Activated naive CD4-positive, alpha-beta T cell treated with anti-CD3 and anti-CD28 coated beads, Interleukin-2, amount 10 ng/mL, durations not matched to agents 5 hours and 36 hours (primary cell): ENCODE results near the gene TRPV6. TPM values are rescaled to one million over a fixed set of nuclear protein-coding genes. Genes with fewer than 3 reads are reported as not detected.

Experiments used
- total RNA-seq, 2 experiments: library from RNA; stranded (reverse); gene quantifications; one replicate each; pipeline ENCODE4 v1.2.3, GENCODE V29; 2021

Gene TRPV6
- not detected for total RNA-seq

GRCh38 chr7:142885311-142886230 is at the start of gene TRPV6:
TRPV6 (minus strand) TSS chr7:142885745.

GRCh38 chr7:142933624-142934023 is 48.1 kb upstream of the TRPV6 start, which contains the start of gene TRPV5:
TRPV5 (minus strand) TSS chr7:142933746; CDS start chr7:142933459, 287 bp downstream.

GRCh38 chr7:142854372-142855113 is 31.0 kb downstream of the TRPV6 start, which contains the start of gene EPHB6:
EPHB6 (plus strand) TSS chr7:142855076; CDS start chr7:142863228, 8,152 bp downstream.

Other genes with a start within 250 kb of the TRPV6 start
- not detected for gene PRSS1, start 136.3 kb downstream of the TRPV6 start, total RNA-seq
- not detected for gene PRSS2, start 114.8 kb downstream of the TRPV6 start, total RNA-seq
- gene EPHB6, start 30.7 kb downstream of the TRPV6 start, total RNA-seq = 10 to 100 TPM; 23.6 to 24.2 TPM
- not detected for gene TRPV5, start 48.0 kb upstream of the TRPV6 start, total RNA-seq
- gene LLCFC1, start 53.7 kb upstream of the TRPV6 start, total RNA-seq = not detected
- gene KEL, start 76.6 kb upstream of the TRPV6 start, total RNA-seq = under 1 TPM; 0.17 to 0.33 TPM
- gene OR9A2, start 141.4 kb upstream of the TRPV6 start, total RNA-seq = not detected
- gene OR6V1, start 166.6 kb upstream of the TRPV6 start, total RNA-seq = not detected
- gene PIP, start 246.3 kb upstream of the TRPV6 start, total RNA-seq = not detected